Bronchial epithelial cell (primary cell): ENCODE results near the gene SERPINB1. TPM values are rescaled to one million over a fixed set of nuclear protein-coding genes. Genes with fewer than 3 reads are reported as not detected.

Experiments
- DNase-seq: peaks from one replicate; pipeline ENCODE4 v3.0.0-alpha.2; 2010; ENCODE audit warnings: low read depth
- FAIRE-seq: peaks from 2 replicates; lab custom pipeline; 2011; peaks lifted over from hg19 to GRCh38; lab: Jason Lieb, UNC
- H3K27me3 ChIP-seq: 2 replicates; pipeline ENCODE4 v1.5.1; 2011; ENCODE audit warnings: low read length; ENCODE audit not compliant: control insufficient read depth, insufficient read depth
- H3K36me3 ChIP-seq: 2 replicates; pipeline ENCODE4 v1.5.1; 2011; ENCODE audit warnings: low read length; ENCODE audit not compliant: control insufficient read depth, insufficient read depth
- H3K4me3 ChIP-seq: 2 replicates; pipeline ENCODE4 v1.5.1; 2011; ENCODE audit warnings: mild to moderate bottlenecking, low read depth, low read length, control low read depth
- CTCF ChIP-seq: IDR thresholded peaks from 2 replicates; pipeline ENCODE4 v1.5.1; 2011; ENCODE audit warnings: mild to moderate bottlenecking, moderate library complexity, low read length, control low read depth, inconsistent platforms; ENCODE audit not compliant: insufficient read depth, severe bottlenecking
- total RNA-seq: library from RNA; depleted of rRNA; stranded (reverse); fragments of >200 nt; gene quantifications from 2 replicates; pipeline ENCODE4 v1.2.1, GENCODE V29; 2014

Gene SERPINB1
- total RNA-seq, 1 donor from 2014 or later: 142 TPM

GRCh38 chr6:2830183-2830582 lies 11.5 kb downstream of the SERPINB1 start:
- H3K4me3 ChIP-seq: no peak overlapping the region
- H3K27me3 ChIP-seq: no peaks in the 10 kb centered on the region
- DNase-seq (no peak), FAIRE-seq (no peak)
- H3K36me3 ChIP-seq: no peaks in the 10 kb centered on the region
- TF ChIP-seq CTCF: no peak

DNA sequence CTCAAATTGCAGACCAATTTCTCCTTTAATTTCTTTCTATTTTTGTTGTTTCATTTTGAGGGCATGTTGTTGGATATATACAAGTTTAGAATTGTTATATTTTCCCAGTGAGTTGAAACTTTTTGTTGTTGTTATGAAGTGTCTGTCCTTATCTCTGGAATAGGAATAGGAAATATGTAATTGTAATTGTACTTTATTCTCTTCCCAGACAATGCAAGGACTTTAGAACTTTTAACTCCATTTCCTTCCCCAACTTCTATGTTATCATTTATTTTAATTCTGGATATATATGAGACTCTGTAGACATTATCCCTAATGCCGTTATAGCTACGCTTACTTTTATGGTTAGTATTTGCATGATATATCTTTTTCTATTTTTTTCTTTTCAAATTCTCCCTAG lies 12.4 kb downstream of the SERPINB1 start:
- DNase-seq: no peak
- H3K27me3 ChIP-seq: no peaks in the 10 kb centered on the region
- H3K36me3 ChIP-seq: no peaks in the 10 kb centered on the region
- no peak overlapping the region for H3K4me3 ChIP-seq
- TF ChIP-seq CTCF: no peak
- FAIRE-seq: no peak

GRCh38 chr6:2828629-2829028 lies 13.0 kb downstream of the SERPINB1 start:
- no peak for DNase-seq
- no peak for FAIRE-seq
- no peak for TF ChIP-seq CTCF
- Histone ChIP-seq H3K4me3 (no peak overlapping the region), H3K27me3 (no peaks in the 10 kb centered on the region), H3K36me3 (no peaks in the 10 kb centered on the region)

GRCh38 chr6:2827142-2827541 lies 14.5 kb downstream of the SERPINB1 start:
- H3K4me3 ChIP-seq: no peak overlapping the region
- H3K36me3 ChIP-seq: no peaks in the 10 kb centered on the region
- FAIRE-seq (no peak), DNase-seq (no peak)
- no peaks in the 10 kb centered on the region for H3K27me3 ChIP-seq
- TF ChIP-seq CTCF: no peak

DNA sequence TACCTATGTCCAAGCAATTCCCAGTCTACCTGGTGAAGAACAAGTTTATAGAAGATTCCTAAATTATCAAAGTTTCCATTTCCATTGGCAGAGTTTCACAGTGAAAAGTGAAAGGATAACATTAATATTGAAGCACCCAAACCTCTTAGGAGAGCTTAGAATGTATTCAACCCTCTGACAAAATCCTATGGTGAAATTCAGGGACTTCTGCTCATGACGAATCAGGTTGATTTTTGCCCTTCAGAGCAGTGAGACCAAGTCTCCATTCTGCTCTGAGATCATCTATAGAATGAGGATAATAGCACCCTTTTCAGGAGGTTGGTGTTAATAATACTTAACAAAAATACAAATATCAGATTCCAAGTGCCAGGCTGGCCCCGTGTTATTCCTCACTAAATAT lies 15.5 kb downstream of the SERPINB1 start:
- H3K27me3 ChIP-seq: no peaks in the 10 kb centered on the region
- H3K4me3 ChIP-seq: no peak overlapping the region
- FAIRE-seq: no peak
- TF ChIP-seq CTCF: no peak
- no peaks in the 10 kb centered on the region for H3K36me3 ChIP-seq
- no peak for DNase-seq

- DNase-seq (peak; percentile 88), FAIRE-seq (no peak)
- H3K36me3 ChIP-seq: no peaks in the 10 kb centered on the region
- no peak for TF ChIP-seq CTCF
- no peaks in the 10 kb centered on the region for H3K27me3 ChIP-seq
- H3K4me3 ChIP-seq: no peak overlapping the region
These were observed 18.4 kb downstream of the SERPINB1 start for GRCh38 chr6:2823104-2823850.
